GM13976 (cell line): ENCODE measurements around the gene CHMP5.

Source experiments
- DNase-seq: peaks from one replicate; pipeline ENCODE4 v3.0.0; 2012; ENCODE audit warnings: low spot score
- CTCF ChIP-seq: IDR thresholded peaks from 2 replicates; pipeline ENCODE4 v1.5.1; 2012; ENCODE audit warnings: borderline replicate concordance, mild to moderate bottlenecking; ENCODE audit not compliant: insufficient read depth; ENCODE audit errors: extremely low read depth, missing control alignments, control extremely low read depth
- in situ Hi-C: fragments of 300-500 bp; cut with MboI; formaldehyde crosslinking; loops from one replicate; pipeline ENCODE4 v1.12.0; 2022; ENCODE audit warnings: low sequenced_read_pairs, mixed read lengths, inconsistent platforms; ENCODE audit not compliant: unreplicated experiment

The CHMP5 gene

GRCh38 chr9:33249983-33250382 lies 14.9 kb upstream of the CHMP5 start:
- in situ Hi-C loops = no loop called here

GRCh38 chr9:33250458-33250995 lies 14.3 kb upstream of the CHMP5 start:
- in situ Hi-C loops = no loop called here
- no peak for TF ChIP-seq CTCF
- no peak for DNase-seq

More at GRCh38 chr9:33249983-33250382, 14.9 kb upstream of the CHMP5 start:
- DNase-seq = no peak
- no peak for TF ChIP-seq CTCF

- DNase-seq = no peak
- TF ChIP-seq CTCF = no peak
- in situ Hi-C loops = no loop called here
These were observed 10.6 kb upstream of the CHMP5 start for GRCh38 chr9:33254211-33254610.

- no peak for DNase-seq
- no peak for TF ChIP-seq CTCF
- in situ Hi-C loops = no loop called here
These were observed 9.8 kb upstream of the CHMP5 start for GRCh38 chr9:33255014-33255413.

GRCh38 chr9:33255471-33255870 lies 9.4 kb upstream of the CHMP5 start:
- no peak for TF ChIP-seq CTCF
- no peak for DNase-seq
- in situ Hi-C loops = no loop called here

- in situ Hi-C loops = no loop called here
- no peak for TF ChIP-seq CTCF
- DNase-seq = no peak
These were observed 8.6 kb upstream of the CHMP5 start for GRCh38 chr9:33256236-33256635.

- no peak for DNase-seq
- no peak for TF ChIP-seq CTCF
- in situ Hi-C loops = no loop called here
These were observed 7.6 kb upstream of the CHMP5 start for GRCh38 chr9:33257276-33257675.
